Amygdala (tissue), 56 donors: ENCODE measurements around the gene DCAF4.
"Not testable (repeated sequence)": the region's sequence is repeated elsewhere in the genome, so short reads cannot be mapped to it uniquely, and the experiment has no call there.

Source experiments
- DNase-seq, 56 donors: peaks; one replicate each; lab custom pipeline; 2025; lab: John Stamatoyannopoulos, UW

The DCAF4 gene

DNA sequence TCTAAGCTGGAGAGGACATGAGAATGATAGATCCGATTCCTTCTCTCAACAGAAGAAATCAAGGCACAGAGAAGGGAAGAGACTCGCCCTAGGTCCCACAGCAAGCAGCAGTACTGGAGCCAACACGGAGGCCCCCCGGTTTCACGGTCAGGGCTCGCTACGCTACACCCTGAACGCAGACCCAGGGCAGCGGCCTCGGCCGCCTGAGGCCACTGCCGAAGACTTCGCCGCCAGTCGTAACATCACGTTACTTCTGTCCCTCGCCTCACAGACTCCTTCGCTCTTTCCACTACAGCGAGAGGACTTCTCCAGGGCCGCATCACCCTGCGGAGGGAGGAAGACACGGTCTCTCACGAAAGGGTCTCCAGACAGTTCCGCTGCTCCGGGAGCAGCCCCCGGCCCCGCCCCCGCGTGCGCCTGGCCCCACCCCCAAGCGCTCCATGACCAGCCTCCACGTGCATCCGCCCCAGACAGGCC, 411 bp upstream of the DCAF4 start:
- DNase-seq = no peak

DNA sequence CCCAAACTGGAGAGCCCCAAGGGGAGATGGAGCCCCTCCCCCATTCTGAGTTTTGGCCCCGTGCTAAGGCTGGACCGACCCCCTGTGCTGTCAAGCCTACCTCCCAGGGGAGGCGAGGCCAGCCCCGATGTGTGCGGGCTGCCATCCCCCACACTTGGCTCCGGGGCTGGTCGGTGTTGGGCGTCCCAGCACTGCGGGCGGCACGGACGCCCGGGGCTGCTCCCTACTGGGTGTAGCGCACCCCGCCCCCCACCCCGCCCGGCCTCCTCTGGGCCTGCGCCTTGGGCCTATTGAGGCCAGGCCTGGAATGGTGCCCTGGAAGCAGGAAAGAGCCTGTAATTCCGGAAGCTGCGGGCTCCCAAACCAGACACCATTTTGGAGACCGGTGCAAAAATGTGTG, 2.6 kb downstream of the DCAF4 start:
- no peak for DNase-seq

DNA sequence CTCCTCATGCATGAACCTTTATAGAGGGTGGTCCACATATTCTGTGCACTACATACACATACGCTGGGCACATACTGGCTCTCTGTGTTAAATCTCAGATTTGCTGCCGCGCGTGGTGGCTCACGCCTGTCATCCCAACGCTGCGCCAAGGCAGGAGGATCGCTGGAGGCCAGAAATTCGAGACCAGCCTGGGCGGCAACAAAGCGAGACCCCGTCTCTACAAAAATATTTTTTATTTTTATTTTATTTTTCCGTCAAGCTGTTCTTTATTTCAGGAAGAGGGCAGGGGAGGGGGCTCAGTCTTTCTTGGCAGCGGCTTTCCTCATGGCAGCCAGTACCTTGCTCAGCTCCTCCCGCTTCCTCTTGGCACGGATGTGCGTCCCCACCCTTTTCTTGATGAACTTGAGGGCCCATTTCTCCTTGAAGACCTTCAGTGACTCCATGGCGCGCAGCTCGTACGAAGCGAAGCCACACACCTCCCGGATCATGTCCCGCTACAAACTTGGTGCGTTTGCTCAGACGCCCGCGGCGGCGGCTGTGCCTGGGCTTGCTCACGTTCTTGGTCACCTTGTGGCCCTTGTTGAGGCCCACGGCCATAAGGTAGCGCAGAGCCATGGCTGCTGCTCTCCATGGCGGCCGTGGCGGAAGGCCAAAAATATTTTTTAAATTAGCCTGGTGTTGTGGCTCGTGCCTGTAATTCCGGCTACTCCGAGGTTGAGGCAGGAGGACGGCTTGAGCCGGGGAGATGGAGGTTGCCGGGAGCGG, 3.2 kb downstream of the DCAF4 start:
- DNase-seq = no peak

DNA sequence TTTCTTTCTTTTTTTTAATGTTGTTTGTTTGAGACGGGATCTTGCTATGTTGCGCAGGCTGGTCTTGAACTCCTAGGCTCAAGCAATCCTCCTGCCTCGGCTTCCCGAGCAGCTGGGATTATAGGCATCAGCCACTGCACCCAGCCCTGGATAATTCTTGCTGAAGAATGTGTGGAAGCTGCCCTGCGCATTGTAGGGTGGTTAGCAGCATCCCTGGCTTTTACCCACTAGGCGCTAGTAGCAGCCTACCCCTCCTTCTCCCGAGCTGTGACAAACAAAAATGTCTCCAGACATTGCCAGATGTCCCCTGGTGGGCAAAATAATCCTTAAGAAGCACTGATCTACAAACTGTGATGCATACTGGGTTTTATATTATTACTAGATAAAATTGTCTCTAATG, 6.6 kb downstream of the DCAF4 start:
- no peak for DNase-seq

DNA sequence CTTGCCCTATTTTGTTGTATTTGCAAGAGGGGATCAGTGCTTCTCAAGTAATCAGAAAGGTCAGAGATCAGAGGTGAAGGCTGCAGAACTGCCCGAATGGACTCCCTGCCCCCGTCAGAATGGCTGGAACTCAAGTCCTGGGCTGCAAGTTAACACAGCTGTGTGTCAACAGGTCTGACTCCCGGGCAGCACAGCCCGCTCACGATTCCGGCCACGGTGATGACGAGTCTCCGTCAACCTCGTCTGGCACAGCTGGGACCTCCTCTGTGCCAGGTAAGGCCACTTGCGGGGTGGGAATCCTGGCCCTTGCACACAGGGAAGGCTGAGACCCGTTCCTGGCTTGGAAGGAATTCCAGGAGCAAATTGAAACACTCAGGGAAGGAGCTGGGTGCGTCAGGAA, 13.4 kb downstream of the DCAF4 start:
- no peak for DNase-seq

DNA sequence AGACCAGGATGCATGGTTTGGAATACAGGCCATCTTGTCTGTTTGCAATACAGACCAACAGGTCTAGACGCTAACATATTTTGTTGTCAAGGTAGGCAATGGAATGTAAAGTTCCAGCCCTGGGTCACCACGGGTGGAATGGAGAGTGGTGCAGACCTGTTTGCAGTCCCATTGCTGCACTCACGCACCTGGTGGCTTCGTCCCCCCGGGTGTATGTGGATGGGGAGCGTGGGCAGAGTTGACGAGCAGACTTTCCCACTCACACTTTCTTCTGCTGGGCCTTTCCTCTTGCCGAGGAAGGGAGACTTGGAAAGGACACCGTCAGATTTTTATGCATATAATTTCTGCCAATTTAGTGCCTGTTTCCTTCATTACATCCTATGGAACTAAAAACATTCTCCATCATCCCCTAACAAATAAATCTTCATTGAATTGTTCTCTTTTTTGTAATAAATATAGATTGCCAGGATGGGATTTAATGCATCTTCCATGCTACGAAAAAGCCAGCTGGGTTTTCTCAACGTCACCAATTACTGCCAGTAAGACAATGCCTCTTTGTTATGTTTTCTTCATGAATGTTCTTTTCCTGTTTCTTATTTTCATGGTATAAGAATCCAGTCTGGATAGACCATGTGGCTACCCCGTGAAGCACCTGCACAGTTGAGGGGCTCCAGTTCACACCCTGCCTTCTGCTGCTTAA, 15.2 kb downstream of the DCAF4 start:
- no peak for DNase-seq

DNA sequence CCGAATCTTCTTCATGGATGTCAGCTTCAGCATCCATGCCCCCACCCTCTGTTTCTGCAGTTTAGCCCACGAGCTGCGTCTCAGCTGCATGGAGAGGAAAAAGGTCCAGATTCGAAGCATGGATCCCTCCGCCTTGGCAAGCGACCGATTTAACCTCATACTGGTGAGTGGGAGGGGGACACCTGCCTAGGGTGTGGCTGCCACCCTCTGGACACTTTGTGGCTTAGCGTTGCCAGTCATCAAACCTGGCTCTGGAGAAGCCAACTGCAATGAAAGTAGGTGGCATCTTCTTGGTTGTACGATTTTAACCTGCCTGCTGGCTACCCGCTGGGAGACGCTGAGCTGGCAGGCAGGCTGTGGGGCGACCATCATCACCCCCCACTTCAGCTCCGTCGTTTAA, 16.7 kb downstream of the DCAF4 start:
- no peak for DNase-seq

DNA sequence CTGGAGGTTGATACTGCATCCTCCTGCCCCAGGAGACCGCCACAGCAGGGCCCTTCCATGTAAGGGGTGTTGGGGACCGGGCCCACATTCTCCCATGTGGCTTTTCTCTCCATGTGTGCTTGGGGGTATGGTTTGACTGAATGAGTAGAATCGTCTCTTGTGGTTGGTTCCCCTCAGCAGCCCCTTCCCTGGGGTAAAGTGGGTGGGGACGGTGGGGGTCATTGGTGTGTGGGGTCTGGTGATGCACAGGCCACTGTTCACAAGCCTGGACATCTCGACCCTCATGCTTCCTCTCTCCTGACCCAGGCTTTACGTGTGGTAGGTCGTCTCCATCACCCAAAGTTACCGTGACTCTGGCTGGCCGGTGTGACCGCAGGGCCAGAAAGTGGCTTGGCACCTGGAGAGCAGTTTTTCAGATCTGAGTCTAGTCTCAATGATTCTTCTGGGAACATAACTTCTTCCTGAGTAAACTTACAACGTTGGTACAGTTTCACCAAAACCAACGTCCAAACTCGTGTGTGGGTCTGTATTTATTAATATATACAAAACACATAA, 17.7 kb downstream of the DCAF4 start:
- DNase-seq = no peak

DNA sequence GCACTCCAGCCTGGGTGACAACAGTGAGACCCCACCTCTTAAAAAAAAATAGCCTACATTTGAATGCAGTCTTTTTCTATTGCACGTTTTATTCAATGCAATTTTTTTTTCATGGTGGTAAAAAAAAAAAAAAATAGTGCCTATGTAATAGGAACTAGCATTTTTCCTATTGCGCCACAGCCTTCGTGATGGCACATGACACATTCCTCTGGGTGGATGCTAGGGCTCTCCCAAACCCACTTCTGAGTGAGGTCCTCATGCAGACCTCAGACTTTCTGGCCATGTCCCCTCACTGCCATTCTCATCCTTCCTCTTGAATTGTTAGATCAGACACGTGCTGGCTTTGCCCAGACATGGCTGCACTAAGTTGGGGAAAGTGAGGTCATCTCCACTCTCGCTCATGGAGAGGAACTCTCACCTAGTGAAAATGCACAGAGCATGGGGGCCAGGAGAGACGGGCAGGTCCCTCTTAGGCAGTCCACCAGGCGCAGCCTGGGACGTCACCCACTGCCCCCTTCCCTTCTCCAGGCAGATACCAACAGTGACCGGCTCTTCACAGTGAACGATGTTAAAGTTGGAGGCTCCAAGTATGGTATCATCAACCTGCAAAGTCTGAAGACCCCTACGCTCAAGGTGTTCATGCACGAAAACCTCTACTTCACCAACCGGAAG, 19.2 kb downstream of the DCAF4 start:
- no peak for DNase-seq

DNA sequence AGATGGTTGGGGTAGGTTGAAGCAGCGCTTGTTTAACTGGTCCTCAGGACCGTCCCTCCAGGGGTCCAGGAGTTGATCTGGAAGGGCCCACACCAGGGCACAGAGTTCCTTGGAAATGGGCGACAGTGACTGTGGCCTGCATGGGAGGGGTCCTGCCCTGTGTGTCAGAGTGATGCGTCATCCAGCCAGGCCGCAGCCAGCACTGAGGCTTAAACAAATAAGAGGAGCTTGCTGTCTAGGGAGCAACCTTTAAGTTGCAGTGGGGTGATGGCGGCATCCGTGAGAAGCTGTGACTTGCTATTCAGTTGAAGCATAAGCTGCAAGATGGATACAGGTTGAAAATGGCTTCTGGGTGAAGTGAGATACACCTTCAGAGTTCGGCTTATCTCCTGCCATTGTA, 20.2 kb downstream of the DCAF4 start:
- DNase-seq = no peak

DNA sequence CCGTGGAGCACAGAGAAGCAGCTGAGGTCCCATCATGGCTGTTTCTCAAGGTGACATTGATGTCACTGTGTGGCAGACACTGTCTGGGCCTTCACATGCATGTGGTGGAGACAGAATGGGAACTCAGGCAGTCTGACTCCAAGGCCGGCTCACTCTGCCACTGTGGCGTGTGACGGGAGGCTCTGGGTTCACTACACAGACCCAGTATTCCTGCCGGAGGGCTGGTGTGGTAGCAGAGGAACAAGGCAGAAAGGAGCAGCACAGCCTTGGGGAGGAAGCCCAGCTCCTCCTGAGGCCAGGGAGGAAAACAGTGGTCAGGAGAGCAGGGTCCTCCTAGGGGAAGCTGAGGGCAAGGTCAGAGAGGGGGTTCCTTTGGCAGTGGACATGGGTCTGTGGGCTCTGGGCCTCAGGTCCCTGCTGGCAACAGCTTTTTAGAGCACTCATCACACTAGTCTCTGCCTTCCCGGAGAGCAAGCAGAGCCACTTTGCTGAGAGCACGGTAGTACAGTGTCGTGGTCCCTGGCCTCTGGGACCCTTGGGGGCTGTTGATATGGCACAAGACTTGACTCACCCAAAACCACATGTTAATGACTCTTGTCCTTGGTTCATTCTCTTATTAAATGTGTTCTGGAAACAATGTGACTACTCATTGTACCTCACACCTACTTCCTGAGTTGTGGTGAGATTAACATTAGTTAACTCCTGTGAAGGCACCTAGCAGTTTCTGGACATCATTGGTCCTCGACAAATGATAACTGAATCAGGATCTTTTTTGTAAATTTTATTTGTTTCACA, 21.3 kb downstream of the DCAF4 start:
- DNase-seq = no peak

DNA sequence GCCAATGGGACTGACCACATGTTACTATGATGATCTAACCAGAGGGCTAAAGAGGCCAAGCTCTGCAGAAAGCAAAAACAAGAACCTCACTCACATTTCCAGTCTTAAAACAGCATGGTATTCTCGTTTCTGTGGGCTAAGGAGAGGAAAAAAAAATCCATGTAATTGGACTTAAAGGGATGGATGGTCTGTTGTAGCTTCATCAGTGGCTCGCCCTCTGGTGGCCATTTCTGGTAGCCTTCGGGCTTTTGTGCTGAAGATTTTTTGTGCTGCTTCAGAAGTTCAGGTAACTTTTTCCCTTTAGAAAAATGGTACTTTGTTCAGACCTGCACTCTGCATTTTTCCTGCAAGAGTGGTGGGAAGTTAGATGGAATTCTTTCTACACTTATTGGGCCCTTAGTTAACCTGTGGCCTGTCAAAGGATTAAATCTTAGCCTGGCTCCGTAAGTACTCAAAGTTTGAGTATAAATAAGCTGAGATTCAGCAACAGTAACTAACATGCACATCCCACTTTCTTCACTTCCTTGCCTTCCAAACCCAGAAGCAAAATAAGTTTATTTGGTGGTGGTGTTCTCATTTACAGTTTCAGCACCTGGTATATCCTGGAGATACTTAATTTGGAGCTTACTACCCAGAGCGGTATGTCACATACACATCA, 22.3 kb downstream of the DCAF4 start:
- peak in 38 of 56 donors; percentile 2 to 85 (median 28) for DNase-seq

DNA sequence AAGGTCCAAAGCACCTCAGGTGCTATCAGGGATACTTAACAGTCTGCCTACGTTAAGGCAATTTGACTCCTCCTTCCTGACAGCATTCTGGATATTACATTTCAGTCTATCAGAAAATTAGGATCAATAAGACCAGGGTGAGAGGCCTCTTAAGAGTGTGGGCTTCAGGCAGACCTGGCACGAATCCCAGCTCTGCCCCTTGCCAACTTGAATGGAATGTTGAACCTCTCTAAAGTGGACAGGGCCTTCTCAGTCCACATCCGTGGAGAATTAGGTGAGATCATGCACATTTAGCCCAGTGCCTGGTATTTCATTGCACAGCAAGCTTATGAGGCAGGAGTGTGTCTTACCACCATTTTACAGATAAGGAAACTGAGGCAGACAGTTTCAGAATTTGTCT, 25.9 kb downstream of the DCAF4 start:
- DNase-seq = no peak

DNA sequence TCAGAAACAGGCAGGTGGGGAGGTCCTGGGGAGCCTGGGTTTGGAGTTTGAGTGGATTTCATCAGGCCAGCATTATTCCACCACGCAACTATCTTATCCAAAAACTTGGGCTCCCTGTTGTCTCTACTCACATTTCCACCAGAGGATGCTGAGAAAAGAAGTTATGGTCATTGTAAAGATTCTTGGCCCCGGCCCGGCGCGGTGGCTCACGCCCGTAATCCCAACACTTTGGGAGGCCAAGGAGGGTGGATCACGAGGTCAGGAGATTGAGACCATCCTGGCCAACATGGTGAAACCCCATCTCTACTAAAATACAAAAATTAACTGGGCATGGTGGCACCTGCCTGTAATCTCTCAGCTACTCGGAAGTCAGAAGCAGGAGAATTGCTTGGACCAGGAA, 30.5 kb downstream of the DCAF4 start:
- DNase-seq = not testable (repeated sequence)

DNA sequence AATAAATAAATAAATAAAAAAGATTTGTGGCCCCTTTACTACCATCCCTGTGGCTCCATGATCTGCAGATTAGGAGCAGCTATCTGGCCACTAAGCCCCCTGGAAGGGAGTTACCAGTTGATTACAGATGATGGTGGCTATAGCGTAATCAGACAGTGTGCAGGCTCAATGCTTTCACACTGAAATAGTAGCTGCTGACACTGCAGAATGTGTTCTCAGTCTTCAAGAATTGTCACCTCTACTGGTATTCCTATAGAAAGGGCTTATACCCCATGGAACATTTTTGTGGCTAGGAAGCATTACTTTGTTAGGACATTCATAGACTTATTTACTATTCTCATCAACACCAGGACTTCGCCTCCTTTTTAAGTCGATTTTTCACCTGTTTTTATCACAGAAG, 30.9 kb downstream of the DCAF4 start:
- no peak for DNase-seq

DNA sequence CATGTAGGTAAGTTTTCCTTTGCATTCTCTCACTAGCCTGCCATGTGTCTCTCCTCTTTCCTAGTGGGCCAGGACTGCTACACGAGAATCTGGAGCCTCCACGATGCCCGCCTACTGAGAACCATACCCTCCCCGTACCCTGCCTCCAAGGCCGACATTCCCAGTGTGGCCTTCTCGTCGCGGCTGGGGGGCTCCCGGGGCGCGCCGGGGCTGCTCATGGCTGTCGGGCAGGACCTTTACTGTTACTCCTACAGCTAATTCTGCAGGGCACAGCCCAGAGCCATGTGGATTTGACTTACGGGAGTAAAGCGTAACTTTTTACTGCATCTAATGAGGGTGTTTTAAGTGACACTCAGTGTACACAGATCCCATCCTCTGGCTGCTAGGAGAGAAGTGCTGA, 32.3 kb downstream of the DCAF4 start:
- no peak for DNase-seq

DNA sequence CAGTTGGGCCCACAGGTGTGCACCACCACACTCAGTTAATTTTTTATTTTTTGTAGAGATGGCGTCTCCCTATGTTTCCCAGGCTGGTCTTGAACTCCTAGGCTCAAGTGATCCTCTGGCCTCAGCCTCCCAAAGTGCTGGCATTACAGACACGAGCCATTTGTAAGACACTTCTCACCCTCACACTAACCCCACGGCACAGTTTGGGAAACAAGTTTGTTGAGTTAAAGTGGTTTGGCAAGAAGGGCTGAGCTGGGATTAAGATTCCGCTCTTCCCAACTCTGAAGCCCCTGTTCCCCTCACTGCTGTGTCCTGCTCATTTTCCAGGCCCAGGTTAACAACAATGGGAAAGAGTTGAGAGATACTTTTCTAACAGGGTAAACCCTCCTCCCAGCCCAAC, 34.8 kb downstream of the DCAF4 start:
- DNase-seq = not testable (repeated sequence)

DNA sequence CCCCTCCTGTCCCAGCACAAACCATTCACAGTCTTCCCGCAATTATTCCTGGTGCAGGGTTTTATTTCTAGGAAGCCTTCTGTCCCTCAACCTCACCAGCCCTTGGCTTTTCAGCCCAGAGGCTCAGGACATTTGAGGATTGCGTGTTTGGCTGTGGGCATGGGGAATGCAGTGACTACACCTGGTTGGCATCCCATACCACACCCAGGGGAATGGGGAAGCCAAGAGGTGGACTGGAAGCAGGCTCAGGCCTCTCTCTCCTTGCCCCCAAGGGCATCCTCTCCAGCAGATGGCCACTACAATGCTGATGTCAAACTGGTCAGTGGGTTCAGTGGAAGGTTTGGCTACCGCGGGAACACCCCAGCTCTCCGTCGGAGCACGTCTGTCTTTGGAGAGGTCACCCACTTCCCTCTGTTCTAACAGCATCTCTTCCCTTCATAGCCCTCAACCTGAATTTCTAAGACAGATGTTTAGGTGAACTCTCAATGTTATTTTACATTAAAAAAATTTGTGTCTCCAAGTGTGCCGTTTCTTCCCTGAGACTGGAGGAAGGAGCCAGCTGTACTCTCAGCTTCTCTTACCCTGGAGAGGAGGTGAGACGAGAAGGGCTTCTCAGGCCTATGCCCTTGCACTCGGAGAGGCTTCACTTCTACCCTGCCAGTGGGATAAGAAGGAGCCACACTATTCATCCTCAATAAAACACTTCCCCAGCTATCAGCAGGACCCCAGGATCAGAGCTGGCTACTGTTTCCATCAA, 35.5 kb downstream of the DCAF4 start:
- DNase-seq = no peak

DNA sequence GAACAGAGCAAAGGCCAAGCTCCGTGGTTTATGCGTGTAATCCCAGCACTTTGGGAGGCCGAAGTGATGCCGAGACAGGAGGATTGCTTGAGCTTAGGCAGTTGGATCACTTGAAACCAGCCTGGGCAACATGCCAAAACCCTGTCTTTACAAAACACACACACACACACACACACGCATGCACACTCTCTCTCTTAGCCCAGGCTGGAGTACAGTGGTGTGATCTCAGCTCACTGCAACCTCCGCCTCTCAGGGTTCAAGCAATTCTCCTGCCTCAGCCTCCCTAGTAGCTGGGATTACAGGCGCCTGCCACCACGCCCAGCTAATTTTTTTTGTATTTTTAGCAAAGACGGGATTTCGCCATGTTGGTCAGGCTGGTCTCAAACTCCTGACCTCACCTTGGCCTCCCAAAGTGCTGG, 36.1 kb downstream of the DCAF4 start:
- DNase-seq = peak in 10 of 56 donors; percentile 1 to 50 (median 5)
